ENCODE data around the gene MSH2.
"Not testable (repeated sequence)": the region's sequence is repeated elsewhere in the genome, so short reads cannot be mapped to it uniquely, and the experiment has no call there.

The MSH2 gene

GRCh38 chr2:47360927-47361326 lies 42.0 kb upstream of the MSH2 start:
- in situ Hi-C loops (cut with MboI; ENCODE audit: low pct_unique_long_range_greater_than_20kb, low sequenced_read_pairs, unreplicated experiment), result no loop called here
- no peak for TF ChIP-seq CTCF (IDR thresholded peaks at IDR 0.05; ENCODE audit: extremely low read depth, insufficient read depth, missing control alignments)
- DNase-seq (ENCODE audit: low spot score), result no peak

- DNase-seq (ENCODE audit: low spot score); in situ Hi-C loops (cut with MboI; ENCODE audit: low pct_unique_long_range_greater_than_20kb, low sequenced_read_pairs, unreplicated experiment): not testable (repeated sequence)
These were observed 41.3 kb upstream of the MSH2 start for GRCh38 chr2:47361505-47362229.

GRCh38 chr2:47373747-47374146 lies 29.2 kb upstream of the MSH2 start:
- in situ Hi-C loops (cut with MboI; ENCODE audit: low pct_unique_long_range_greater_than_20kb, low sequenced_read_pairs, unreplicated experiment), result no loop called here
- TF ChIP-seq CTCF (IDR thresholded peaks at IDR 0.05; ENCODE audit: extremely low read depth, insufficient read depth, missing control alignments), result no peak
- DNase-seq (ENCODE audit: low spot score), result no peak

GRCh38 chr2:47375307-47375706 lies 27.6 kb upstream of the MSH2 start:
- no peak for DNase-seq (ENCODE audit: low spot score)
- in situ Hi-C loops (cut with MboI; ENCODE audit: low pct_unique_long_range_greater_than_20kb, low sequenced_read_pairs, unreplicated experiment), result no loop called here

GRCh38 chr2:47379384-47379783 lies 23.6 kb upstream of the MSH2 start:
- in situ Hi-C loops (cut with MboI; ENCODE audit: low pct_unique_long_range_greater_than_20kb, low sequenced_read_pairs, unreplicated experiment), result no loop called here
- TF ChIP-seq CTCF (IDR thresholded peaks at IDR 0.05; ENCODE audit: extremely low read depth, insufficient read depth, missing control alignments), result no peak
- DNase-seq (ENCODE audit: low spot score), result no peak

More at GRCh38 chr2:47375307-47375706, 27.6 kb upstream of the MSH2 start:
- TF ChIP-seq CTCF (IDR thresholded peaks at IDR 0.05; ENCODE audit: extremely low read depth, insufficient read depth, missing control alignments), result no peak

- TF ChIP-seq CTCF (IDR thresholded peaks at IDR 0.05; ENCODE audit: extremely low read depth, insufficient read depth, missing control alignments), result no peak
- DNase-seq (ENCODE audit: low spot score), result no peak
- in situ Hi-C loops (cut with MboI; ENCODE audit: low pct_unique_long_range_greater_than_20kb, low sequenced_read_pairs, unreplicated experiment), result no loop called here
These were observed 21.5 kb upstream of the MSH2 start for GRCh38 chr2:47381408-47381807.

- DNase-seq (ENCODE audit: low spot score), result peak; percentile 38
- in situ Hi-C loops (cut with MboI; ENCODE audit: low pct_unique_long_range_greater_than_20kb, low sequenced_read_pairs, unreplicated experiment), result loop anchor here (5.0 kb wide), 1 partner anchor 49 kb away; no protein-coding TSS in a partner anchor
- no peak for TF ChIP-seq CTCF (IDR thresholded peaks at IDR 0.05; ENCODE audit: extremely low read depth, insufficient read depth, missing control alignments)
These were observed 16.4 kb upstream of the MSH2 start for GRCh38 chr2:47386551-47386950.
